D341Med (cell line): ENCODE data around the gene DNAJC1.

ENCODE experiments used
- DNase-seq: peaks from one replicate; pipeline ENCODE4 v3.0.0; 2012; ENCODE audit warnings: low spot score

The DNAJC1 gene

GRCh38 chr10:21758696-21759095 lies 244.8 kb downstream of the DNAJC1 start:
- DNase-seq: no peak

GRCh38 chr10:21758239-21758638 lies 245.3 kb downstream of the DNAJC1 start:
- DNase-seq: no peak

- DNase-seq: no peak
These were observed 246.2 kb downstream of the DNAJC1 start for GRCh38 chr10:21757185-21757901.

- no peak for DNase-seq
These were observed 246.8 kb downstream of the DNAJC1 start for GRCh38 chr10:21756707-21757106.

- no peak for DNase-seq
These were observed 249.0 kb downstream of the DNAJC1 start for GRCh38 chr10:21754410-21755011.

- DNase-seq: no peak
These were observed 249.8 kb downstream of the DNAJC1 start for GRCh38 chr10:21753497-21754270.

GRCh38 chr10:21751341-21752310 lies 251.9 kb downstream of the DNAJC1 start:
- no peak for DNase-seq

- no peak for DNase-seq
These were observed 253.1 kb downstream of the DNAJC1 start for GRCh38 chr10:21750424-21750823.

GRCh38 chr10:21749788-21750187 lies 253.7 kb downstream of the DNAJC1 start:
- no peak for DNase-seq

- DNase-seq: no peak
These were observed 255.7 kb downstream of the DNAJC1 start for GRCh38 chr10:21747809-21748208.

- no peak for DNase-seq
These were observed 257.4 kb downstream of the DNAJC1 start for GRCh38 chr10:21746118-21746517.

GRCh38 chr10:21744223-21744622 lies 259.3 kb downstream of the DNAJC1 start:
- no peak for DNase-seq

GRCh38 chr10:21742740-21743412 lies 260.7 kb downstream of the DNAJC1 start:
- no peak for DNase-seq

- no peak for DNase-seq
These were observed 262.5 kb downstream of the DNAJC1 start for GRCh38 chr10:21740989-21741388.

GRCh38 chr10:21737106-21737505 lies 266.4 kb downstream of the DNAJC1 start:
- no peak for DNase-seq

- no peak for DNase-seq
These were observed 269.8 kb downstream of the DNAJC1 start for GRCh38 chr10:21733710-21734109.

GRCh38 chr10:21732067-21732772 lies 271.3 kb downstream of the DNAJC1 start:
- DNase-seq: peak; percentile 87

GRCh38 chr10:21728618-21729017 lies 274.9 kb downstream of the DNAJC1 start:
- no peak for DNase-seq

GRCh38 chr10:21727452-21728168 lies 275.9 kb downstream of the DNAJC1 start:
- peak; percentile 57 for DNase-seq
